Measurements from ENCODE around the gene TBX4. TPM values are rescaled to one million over a fixed set of nuclear protein-coding genes. Genes with fewer than 3 reads are reported as not detected.

The TBX4 gene
- polyA plus RNA-seq, 1 donor: 12.9 TPM

DNA sequence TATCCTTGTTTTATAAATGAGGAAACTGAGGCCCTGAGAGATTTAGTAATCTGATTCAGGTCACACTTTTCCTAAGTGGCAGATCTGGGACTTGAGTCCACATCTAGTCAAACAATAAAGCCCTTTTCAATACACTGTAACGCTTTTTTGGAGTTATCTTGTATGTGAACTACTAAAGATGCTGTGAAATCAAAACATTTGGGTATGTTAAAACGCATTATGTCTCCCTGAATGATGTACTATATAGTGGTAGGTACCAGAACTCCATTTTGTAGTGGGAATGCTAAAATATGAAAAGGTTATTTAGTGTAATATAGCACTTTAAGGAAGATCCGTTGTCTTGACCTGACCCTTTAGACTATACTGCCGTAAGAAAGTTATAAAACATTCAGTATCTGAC is 81.6 kb downstream of the TBX4 start:
- no peak for DNase-seq

DNA sequence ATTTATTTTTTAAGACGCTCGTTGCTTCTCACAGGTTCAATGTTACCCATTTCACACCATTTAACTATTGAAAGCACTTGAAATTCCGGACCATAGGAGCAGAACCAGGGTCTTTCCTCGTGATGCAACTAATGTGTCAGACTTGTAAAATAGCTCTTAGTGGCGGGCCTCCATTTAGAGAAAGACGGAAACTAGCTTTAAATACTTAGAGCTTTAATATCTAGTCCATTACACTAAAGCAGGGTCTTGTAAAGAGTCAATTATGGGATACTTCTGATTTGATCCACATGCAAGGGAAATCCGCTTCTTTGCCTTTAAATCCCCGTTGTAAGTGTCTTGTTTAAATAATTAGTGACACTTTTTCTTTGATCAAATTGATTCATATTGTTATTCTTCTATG is 82.2 kb downstream of the TBX4 start:
- no peak for DNase-seq

Other genes with a start within 250 kb of the TBX4 start
- gene TBX2, start 52.6 kb upstream of the TBX4 start, polyA plus RNA-seq (ENCODE audit: insufficient read length): 12.2 TPM
- gene NACA2, start 138.8 kb downstream of the TBX4 start, polyA plus RNA-seq (ENCODE audit: insufficient read length): 1.3 TPM